ENCODE measurements around the gene PLLP.

The PLLP gene

GRCh38 chr16:57225978-57226377, 58.5 kb downstream of the PLLP start:
- DNase-seq (ENCODE audit: low read depth), result no peak

DNA sequence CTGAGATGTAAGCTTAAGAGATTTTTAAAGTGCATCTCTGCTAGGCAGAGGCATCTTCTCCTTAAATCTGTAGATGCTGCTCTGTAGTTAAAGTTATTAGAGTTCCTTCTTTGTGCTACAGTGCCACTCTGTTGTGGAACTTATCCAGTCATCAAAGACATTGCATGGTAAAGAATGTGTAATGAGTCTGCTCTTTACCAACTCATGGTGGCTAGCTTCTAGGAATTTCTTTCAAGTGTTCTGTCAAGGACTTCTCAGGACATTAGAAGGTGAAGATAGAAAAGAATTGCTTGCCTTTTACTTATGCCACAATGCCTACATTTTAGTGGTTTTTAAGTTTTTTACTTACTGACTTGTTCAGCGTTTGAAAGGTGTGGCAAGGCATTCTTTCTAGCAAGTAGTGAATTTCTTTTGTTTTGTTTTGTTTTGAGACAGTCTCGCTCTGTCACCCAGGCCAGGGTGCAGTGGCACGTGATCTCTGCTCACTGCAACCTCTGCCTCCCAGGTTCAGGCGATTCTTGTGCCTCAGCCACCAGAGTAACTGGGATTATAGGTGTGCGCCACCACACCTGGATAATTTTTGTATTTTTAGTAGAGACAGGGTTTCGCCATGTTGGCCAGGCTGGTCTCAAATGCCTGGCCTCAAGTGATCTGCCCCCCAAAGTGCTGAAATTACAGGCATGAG, 59.7 kb downstream of the PLLP start:
- no peak for DNase-seq (ENCODE audit: low read depth)

- DNase-seq (ENCODE audit: low read depth), result no peak
These were observed 61.4 kb downstream of the PLLP start for GRCh38 chr16:57223057-57223456.

- DNase-seq (ENCODE audit: low read depth), result no peak
These were observed 67.5 kb downstream of the PLLP start for GRCh38 chr16:57216968-57217367.

DNA sequence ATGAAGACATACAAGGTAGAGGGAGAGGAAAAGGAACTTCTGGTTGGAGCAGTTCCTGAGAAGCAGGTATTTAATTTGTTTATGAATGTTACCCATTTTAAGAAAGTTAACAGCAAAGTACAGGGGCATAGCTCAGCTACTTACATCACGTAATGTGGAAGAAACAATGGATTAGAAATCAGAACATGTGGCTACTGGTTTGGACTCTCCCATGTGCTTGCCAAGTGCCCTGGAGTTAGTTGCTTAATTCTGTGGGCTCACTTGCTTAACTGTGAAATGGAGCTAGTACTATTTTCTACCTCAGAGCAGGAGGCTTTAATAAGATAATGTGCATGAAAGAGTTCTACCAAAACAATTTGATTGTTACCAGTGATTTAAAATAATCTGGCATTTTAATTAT, 71.0 kb downstream of the PLLP start:
- no peak for DNase-seq (ENCODE audit: low read depth)

DNA sequence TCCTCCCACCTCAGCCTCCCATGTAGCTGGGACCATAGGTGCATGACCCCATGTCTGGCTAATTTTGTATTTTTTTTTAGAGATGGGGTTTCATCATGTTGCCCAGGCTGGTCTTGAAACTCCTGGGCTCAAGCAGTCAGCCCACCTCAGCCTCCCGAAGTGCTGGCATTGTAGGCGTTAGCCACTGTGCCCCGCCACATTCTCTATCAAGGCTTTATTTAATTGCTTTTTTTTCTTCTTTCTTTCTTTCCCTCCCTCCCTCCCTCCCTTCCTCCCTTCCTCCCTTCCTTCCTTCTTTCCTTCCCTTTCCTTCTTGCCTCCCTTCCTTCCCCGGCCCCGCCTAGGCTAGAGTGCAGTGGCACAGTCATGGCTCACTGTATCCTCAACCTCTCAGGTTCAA, 74.7 kb downstream of the PLLP start:
- DNase-seq (ENCODE audit: low read depth), result no peak

- DNase-seq (ENCODE audit: low read depth), result no peak
These were observed 75.5 kb downstream of the PLLP start for GRCh38 chr16:57208926-57209325.

Measured in stimulated activated CD8-positive, alpha-beta memory T cell treated with anti-CD3 and anti-CD28 coated beads, Interleukin-12 subunit alpha, Interleukin-12 subunit beta, amount 100 ng/mL, for 1 hour (primary cell).